Measurements from ENCODE around the gene PHYKPL.

DNA sequence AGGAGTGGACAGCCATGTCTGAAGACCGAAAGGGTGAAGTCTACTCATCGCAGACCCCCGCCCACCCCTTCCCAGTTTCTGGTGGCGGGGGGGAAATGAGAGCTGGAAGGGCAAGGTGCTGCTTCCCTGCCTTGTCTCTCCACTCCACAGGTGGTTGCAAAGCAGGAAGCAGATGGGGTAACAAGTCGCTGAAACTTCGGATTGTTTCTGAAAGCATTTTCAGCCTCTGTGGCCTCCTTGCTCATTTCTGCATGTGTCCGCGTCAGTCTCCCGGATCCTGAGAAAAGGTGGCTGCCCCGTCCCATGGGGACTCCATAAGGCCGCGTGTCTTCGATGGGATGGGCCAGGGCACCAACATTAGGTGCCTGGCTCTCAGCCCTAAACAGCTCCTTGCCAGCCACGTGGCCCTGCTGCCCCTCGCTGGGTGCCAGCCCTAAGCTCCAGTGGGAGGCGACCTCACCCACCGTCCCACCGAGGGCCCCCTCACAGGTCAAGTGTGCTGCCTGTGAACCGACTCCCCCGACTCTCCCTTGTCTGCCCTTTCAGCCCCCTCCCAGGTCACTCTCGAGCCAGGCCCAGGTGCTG, 971 bp downstream of the PHYKPL start:
- TF ChIP-seq EZH2 (IDR thresholded peaks at IDR 0.05) (no peak), POLR2AphosphoS5 (IDR thresholded peaks at IDR 0.05; ENCODE audit: borderline replicate concordance, low read depth, low read length) (no peak), FOXP2 (optimal IDR thresholded peaks at IDR 0.05; ENCODE audit: control extremely low read depth, extremely low read length, insufficient read depth) (no peak)

Measured in SK-N-MC (cell line).